Measurements from ENCODE around the gene KCNA3.
A peak's percentile ranks its signal among the peaks of the same experiment; 100 is the strongest.
"Not testable (repeated sequence)": the region's sequence is repeated elsewhere in the genome, so short reads cannot be mapped to it uniquely, and the experiment has no call there.

Gene KCNA3

GRCh38 chr1:110677526-110677925 lies 2.8 kb upstream of the KCNA3 start:
- DNase-seq: no peak

- DNase-seq: peak; percentile 44
Observed at GRCh38 chr1:110676970-110677369, 2.2 kb upstream of the KCNA3 start.

- peak; percentile 3 for DNase-seq
Observed at GRCh38 chr1:110675060-110675791, 486 bp upstream of the KCNA3 start.

GRCh38 chr1:110673805-110674336 lies 869 bp downstream of the KCNA3 start:
- DNase-seq: no peak

GRCh38 chr1:110673197-110673701 lies 1.5 kb downstream of the KCNA3 start:
- no peak for DNase-seq

- no peak for DNase-seq
Observed at GRCh38 chr1:110672753-110673108, 2.0 kb downstream of the KCNA3 start.

GRCh38 chr1:110672001-110672752 lies 2.6 kb downstream of the KCNA3 start:
- DNase-seq: peak; percentile 10

GRCh38 chr1:110671361-110671760 lies 3.4 kb downstream of the KCNA3 start:
- DNase-seq: no peak

GRCh38 chr1:110668549-110668948 lies 6.2 kb downstream of the KCNA3 start:
- DNase-seq: no peak

GRCh38 chr1:110667776-110668175 lies 7.0 kb downstream of the KCNA3 start:
- DNase-seq: no peak

GRCh38 chr1:110663241-110663640 lies 11.5 kb downstream of the KCNA3 start:
- no peak for DNase-seq

- not testable (repeated sequence) for DNase-seq
Observed at GRCh38 chr1:110659559-110659958, 15.2 kb downstream of the KCNA3 start.

GRCh38 chr1:110657351-110657750 lies 17.4 kb downstream of the KCNA3 start:
- DNase-seq: no peak

GRCh38 chr1:110650609-110651008 lies 24.1 kb downstream of the KCNA3 start:
- DNase-seq: no peak

GRCh38 chr1:110648417-110648816 lies 26.3 kb downstream of the KCNA3 start:
- no peak for DNase-seq

GRCh38 chr1:110647254-110647891 lies 27.4 kb downstream of the KCNA3 start:
- DNase-seq: no peak

- DNase-seq: no peak
Observed at GRCh38 chr1:110645821-110646735, 28.7 kb downstream of the KCNA3 start.

- DNase-seq: no peak
Observed at GRCh38 chr1:110645211-110645610, 29.5 kb downstream of the KCNA3 start.

GRCh38 chr1:110643879-110644472 lies 30.8 kb downstream of the KCNA3 start:
- DNase-seq: no peak

GRCh38 chr1:110639724-110640386 lies 34.9 kb downstream of the KCNA3 start:
- no peak for DNase-seq

GRCh38 chr1:110638556-110638955 lies 36.2 kb downstream of the KCNA3 start:
- no peak for DNase-seq
